Ovary (tissue), 3 donors: Measurements from ENCODE around the gene MACC1.

Experiments used
- EP300 ChIP-seq: sonication (generic); formaldehyde crosslinking; IDR thresholded peaks from one replicate; pipeline ENCODE4 v1.6.1; 2017; ENCODE audit warnings: antibody characterized with exemption
- POLR2A ChIP-seq: fragments of 450-650 bp; IDR thresholded peaks from one replicate; pipeline ENCODE4 v1.6.1; 2017; ENCODE audit warnings: antibody characterized with exemption, mild to moderate bottlenecking, moderate library complexity
- TF ChIP-seq, protein P1 (sequence below), 3 donors: fragments of 450-650 bp in 2 of 3; fragments of 200-600 bp in 1 of 3; IDR thresholded peaks; one replicate each; pipeline versions ENCODE4 v1.5.1 to v1.8.0; 2016 to 2022; ENCODE audit warnings: antibody characterized with exemption in 3 of 3, mild to moderate bottlenecking in 1 of 3
- donor health status: DM: no; HTN: no; CAD: no.

- TF ChIP-seq POLR2A (no peak), EP300 (no peak)
- TF ChIP-seq, protein P1, sequence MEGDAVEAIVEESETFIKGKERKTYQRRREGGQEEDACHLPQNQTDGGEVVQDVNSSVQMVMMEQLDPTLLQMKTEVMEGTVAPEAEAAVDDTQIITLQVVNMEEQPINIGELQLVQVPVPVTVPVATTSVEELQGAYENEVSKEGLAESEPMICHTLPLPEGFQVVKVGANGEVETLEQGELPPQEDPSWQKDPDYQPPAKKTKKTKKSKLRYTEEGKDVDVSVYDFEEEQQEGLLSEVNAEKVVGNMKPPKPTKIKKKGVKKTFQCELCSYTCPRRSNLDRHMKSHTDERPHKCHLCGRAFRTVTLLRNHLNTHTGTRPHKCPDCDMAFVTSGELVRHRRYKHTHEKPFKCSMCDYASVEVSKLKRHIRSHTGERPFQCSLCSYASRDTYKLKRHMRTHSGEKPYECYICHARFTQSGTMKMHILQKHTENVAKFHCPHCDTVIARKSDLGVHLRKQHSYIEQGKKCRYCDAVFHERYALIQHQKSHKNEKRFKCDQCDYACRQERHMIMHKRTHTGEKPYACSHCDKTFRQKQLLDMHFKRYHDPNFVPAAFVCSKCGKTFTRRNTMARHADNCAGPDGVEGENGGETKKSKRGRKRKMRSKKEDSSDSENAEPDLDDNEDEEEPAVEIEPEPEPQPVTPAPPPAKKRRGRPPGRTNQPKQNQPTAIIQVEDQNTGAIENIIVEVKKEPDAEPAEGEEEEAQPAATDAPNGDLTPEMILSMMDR (IDR thresholded peaks at IDR 0.05) = no peak
Observed at GRCh38 chr7:20152511-20152910, 64.7 kb downstream of the MACC1 start.
